IMR-90 (cell line): Measurements from ENCODE around the gene ZBTB40. TPM values are rescaled to one million over a fixed set of nuclear protein-coding genes. Genes with fewer than 3 reads are reported as not detected.

ENCODE experiments used
- ATAC-seq: fragments of 200-7000 bp; cut with Tn5 transposase; 2 replicates; pipeline ENCODE4 v1.9.1; 2020; ENCODE audit warnings: low read depth, mild to moderate bottlenecking, moderate library complexity
- BruUV-seq: library from RNA; stranded (reverse); fragments of 400-500 nt; replicated peaks from 2 replicates; lab custom pipeline; 2021; lab: Mats Ljungman, UMichigan
- CTCF ChIA-PET: fragments of 300-600 bp; formaldehyde crosslinking; extraction: SDS; loops from one replicate; lab custom pipeline; 2021; ENCODE audit warnings: antibody characterized with exemption; lab: Yijun Ruan, JAX
- POLR2A ChIA-PET: fragments of 300-600 bp; sonication (Branson Sonifier 250); formaldehyde crosslinking; loops from one replicate; lab custom pipeline; 2022; ENCODE audit warnings: antibody characterized with exemption; ENCODE audit not compliant: unreplicated experiment; lab: Charles Lee
- DNase-seq: peaks from one replicate; pipeline ENCODE4 v3.0.0; 2013
- H2AFZ ChIP-seq: replicated peaks from 2 replicates; pipeline ENCODE3; 2013; ENCODE audit warnings: low read length, mild to moderate bottlenecking; ENCODE audit not compliant: poor library complexity
- H2AK5ac ChIP-seq: 2 replicates; pipeline ENCODE4 v1.6.1; 2013; ENCODE audit warnings: low read depth, low read length, inconsistent platforms
- H2AK9ac ChIP-seq: replicated peaks from 2 replicates; pipeline ENCODE3; 2013; ENCODE audit warnings: mild to moderate bottlenecking, low read depth, low read length, moderate library complexity; ENCODE audit not compliant: poor library complexity
- H2BK120ac ChIP-seq: 2 replicates; pipeline ENCODE4 v1.6.1; 2013; ENCODE audit warnings: low read depth, low read length, inconsistent platforms
- H2BK15ac ChIP-seq: 3 replicates; pipeline ENCODE4 v1.6.1; 2013; ENCODE audit warnings: low read depth, low read length, inconsistent platforms
- H2BK20ac ChIP-seq: 2 replicates; pipeline ENCODE4 v1.6.1; 2013; ENCODE audit warnings: low read depth, mild to moderate bottlenecking, inconsistent platforms, low read length, moderate library complexity
- H2BK5ac ChIP-seq: 2 replicates; pipeline ENCODE4 v1.6.1; 2013; ENCODE audit warnings: mild to moderate bottlenecking, low read depth, low read length, inconsistent platforms; ENCODE audit not compliant: poor library complexity, severe bottlenecking
- H3K14ac ChIP-seq: replicated peaks from 2 replicates; pipeline ENCODE4 v1.6.1; 2013; ENCODE audit warnings: low read depth, low read length, inconsistent platforms
- H3K18ac ChIP-seq: 2 replicates; pipeline ENCODE4 v1.6.1; 2013; ENCODE audit warnings: low read depth, low read length, control low read depth
- H3K23ac ChIP-seq: 2 replicates; pipeline ENCODE4 v1.6.1; 2013; ENCODE audit warnings: low read depth, low read length, inconsistent platforms
- H3K27ac ChIP-seq: 2 replicates; pipeline ENCODE4 v1.5.1; 2013; ENCODE audit warnings: mild to moderate bottlenecking, control low read depth, low read length; ENCODE audit not compliant: insufficient read depth
- H3K27me3 ChIP-seq: 2 replicates; pipeline ENCODE4 v1.6.1; 2013; ENCODE audit warnings: low read length; ENCODE audit not compliant: control insufficient read depth, insufficient read depth
- H3K36me3 ChIP-seq: 2 replicates; pipeline ENCODE4 v1.6.1; 2013; ENCODE audit warnings: low read length, mixed read lengths; ENCODE audit not compliant: control insufficient read depth, insufficient read depth
- H3K4ac ChIP-seq: 2 replicates; pipeline ENCODE4 v1.6.1; 2013; ENCODE audit warnings: low read depth, low read length, inconsistent platforms
- H3K4me1 ChIP-seq: 2 replicates; pipeline ENCODE4 v1.6.1; 2013; ENCODE audit warnings: low read length, mixed read lengths; ENCODE audit not compliant: control insufficient read depth, insufficient read depth
- H3K4me2 ChIP-seq: 2 replicates; pipeline ENCODE4 v1.6.1; 2013; ENCODE audit warnings: low read depth, mild to moderate bottlenecking, control low read depth, low read length, moderate library complexity
- H3K4me3 ChIP-seq: 2 replicates; pipeline ENCODE4 v1.5.1; 2013; ENCODE audit warnings: low read depth, mild to moderate bottlenecking, control low read depth, low read length, moderate library complexity; ENCODE audit not compliant: insufficient read depth
- H3K56ac ChIP-seq: 2 replicates; pipeline ENCODE4 v1.6.1; 2013; ENCODE audit warnings: low read length, inconsistent platforms; ENCODE audit not compliant: insufficient read depth; ENCODE audit errors: extremely low read depth
- H3K79me1 ChIP-seq, 2 experiments: 2 replicates each; pipeline ENCODE4 v1.6.1; 2013; ENCODE audit warnings: low read length in 2 of 2, inconsistent platforms in 1 of 2, low read depth in 1 of 2
- H3K9ac ChIP-seq: 2 replicates; pipeline ENCODE4 v1.6.1; 2013; ENCODE audit warnings: low read depth, low read length, control low read depth
- H3K9me1 ChIP-seq: 2 replicates; pipeline ENCODE4 v1.6.1; 2013; ENCODE audit warnings: low read length, inconsistent platforms; ENCODE audit not compliant: insufficient read depth
- H3K9me3 ChIP-seq: 2 replicates; pipeline ENCODE4 v1.6.1; 2013; ENCODE audit warnings: low read length; ENCODE audit not compliant: control insufficient read depth, insufficient read depth
- H4K20me1 ChIP-seq: 2 replicates; pipeline ENCODE4 v1.6.1; 2013; ENCODE audit warnings: low read length, inconsistent platforms; ENCODE audit not compliant: insufficient read depth
- H4K5ac ChIP-seq: 2 replicates; pipeline ENCODE4 v1.6.1; 2013; ENCODE audit warnings: mild to moderate bottlenecking, low read depth, low read length, control low read depth
- H4K8ac ChIP-seq, 2 experiments: 2 replicates each; pipeline ENCODE4 v1.6.1; 2013; ENCODE audit warnings: low read depth in 2 of 2, low read length in 2 of 2, control low read depth in 1 of 2, inconsistent platforms in 1 of 2
- H4K91ac ChIP-seq: 2 replicates; pipeline ENCODE4 v1.6.1; 2013; ENCODE audit warnings: low read depth, low read length, inconsistent platforms; ENCODE audit not compliant: insufficient read depth
- CEBPB ChIP-seq: IDR thresholded peaks from 2 replicates; pipeline ENCODE4 v1.6.1; 2012; ENCODE audit warnings: low read depth, low read length, improper control_type of control experiment
- FOS ChIP-seq: fragments of 150-350 bp; IDR thresholded peaks from 2 replicates; pipeline ENCODE4 v1.6.1; 2016; ENCODE audit warnings: low read depth, low read length
- NFE2L2 ChIP-seq: fragments of 150-350 bp; IDR thresholded peaks from 2 replicates; pipeline ENCODE4 v1.6.1; 2016; ENCODE audit warnings: low read depth, mild to moderate bottlenecking, low read length
- WGBS, 2 experiments: methylation state at CpG; one replicate each; pipeline versions ENCODE4 v1.1.5 to v1.1.7; 2013; ENCODE audit warnings: missing lambda C conversion rate in 2 of 2; ENCODE audit not compliant: insufficient read length in 1 of 2; ENCODE audit errors: extremely low coverage in 2 of 2; 5-methylcytosine and 5-hydroxymethylcytosine counted together
- dilution Hi-C: fragments of 300-500 bp; cut with HindIII; formaldehyde crosslinking; loops from one replicate; pipeline ENCODE4 v1.14.3; 2018; ENCODE audit warnings: low sequenced_read_pairs; ENCODE audit not compliant: unreplicated experiment
- in situ Hi-C: fragments of 300-500 bp; cut with MboI; formaldehyde crosslinking; loops from 3 replicates; pipeline ENCODE4 v1.14.3; 2019; ENCODE audit warnings: low sequenced_read_pairs, inconsistent platforms, mixed read lengths
- intact Hi-C: fragments of 100-400 bp; cut with micrococcal nuclease; formaldehyde crosslinking; loops from 2 replicates; pipeline ENCODE4 v1.10.0; 2022
- polyA plus RNA-seq, 3 experiments: library from polyadenylated mRNA; depleted of rRNA; stranded (reverse); fragments of >200 nt; gene quantifications; 2 replicates each; pipeline ENCODE4 v1.2.3, GENCODE V29; 2012; ENCODE audit warnings: low replicate concordance in 1 of 3
- total RNA-seq: library from RNA; depleted of rRNA; stranded (reverse); fragments of >200 nt; gene quantifications from 2 replicates; pipeline ENCODE4 v1.2.3, GENCODE V29; 2012

Gene ZBTB40
- total and polyA plus RNA-seq, 2 of the 4 experiments (the other 2 are of a cell fraction), result 6.0 to 9.7 TPM

- H3K14ac ChIP-seq, result no peak overlapping the region
- no peak overlapping the region for H3K4me2 ChIP-seq
- TF ChIP-seq FOS, result no peak
- no peak for TF ChIP-seq NFE2L2
- no peak for TF ChIP-seq CEBPB
- no peaks in the 10 kb centered on the region for H3K36me3 ChIP-seq
- no peak overlapping the region for H2BK15ac ChIP-seq
- no peak for DNase-seq
- no peak overlapping the region for H4K8ac ChIP-seq
- H3K4me1 ChIP-seq, result no peaks in the 10 kb centered on the region
- H3K4me3 ChIP-seq, result no peak overlapping the region
- WGBS, 2 experiments, result no CpG with 5 or more reads among the region's 3 CpGs
- in situ Hi-C loops (no loop called here), dilution Hi-C loops (no loop called here), intact Hi-C loops (no loop called here)
- H2AFZ ChIP-seq, result no peak overlapping the region
- H3K56ac ChIP-seq, result no peak overlapping the region
- no peak overlapping the region for H2AK9ac ChIP-seq
- H3K27me3 ChIP-seq, result no peaks in the 10 kb centered on the region
- ATAC-seq, result no peak
- no peak overlapping the region for H2BK120ac ChIP-seq
- H3K9me1 ChIP-seq, result peaks cover 6% of the 10 kb centered on the region; the same call in 1 of the 2 replicates
- H4K20me1 ChIP-seq, result peaks cover 16% of the 10 kb centered on the region; the same call in 1 of the 2 replicates
- H2BK20ac ChIP-seq, result no peak overlapping the region
- H4K5ac ChIP-seq, result no peak overlapping the region
- no TSS peak for BruUV-seq
- no peak overlapping the region for H3K9ac ChIP-seq
- H3K9me3 ChIP-seq, result no peaks in the 10 kb centered on the region
- no peak overlapping the region for H3K23ac ChIP-seq
- ChIA-PET CTCF (no interaction called here), POLR2A (no interaction called here)
- H2AK5ac ChIP-seq, result no peak overlapping the region
- peaks cover 24 to 27% of the 10 kb centered on the region in 2 experiments for H3K79me1 ChIP-seq
- no peak overlapping the region for H3K27ac ChIP-seq
- no peak overlapping the region for H2BK5ac ChIP-seq
- no peak overlapping the region for H4K91ac ChIP-seq
- H3K4ac ChIP-seq, result no peak overlapping the region
- no peak overlapping the region for H3K18ac ChIP-seq
These were observed 33.8 kb downstream of the ZBTB40 start for GRCh38 chr1:22485431-22485830.
